Naive thymus-derived CD4-positive, alpha-beta T cell (primary cell): ENCODE results near the gene HEXA. TPM values are rescaled to one million over a fixed set of nuclear protein-coding genes. Genes with fewer than 3 reads are reported as not detected.

ENCODE experiments used
- ATAC-seq: fragments of 150-1000 bp; cut with Tn5 transposase; 2 replicates; pipeline ENCODE4 v1.10.0; 2021; ENCODE audit warnings: mild to moderate bottlenecking, moderate library complexity
- CTCF ChIA-PET: fragments of 350-600 bp; sonication (Branson Sonifier 250); formaldehyde crosslinking; loops from one replicate; lab custom pipeline; 2021; ENCODE audit warnings: antibody characterized with exemption; lab: Charles Lee
- POLR2A ChIA-PET: fragments of 350-600 bp; sonication (Branson Sonifier 250); formaldehyde crosslinking; loops from one replicate; lab custom pipeline; 2021; ENCODE audit warnings: antibody characterized with exemption, inconsistent platforms; lab: Charles Lee
- DNase-seq, 9 donors: peaks; one replicate each; pipeline versions ENCODE4 v3.0.0 to v3.0.0-alpha.2; 2020 to 2022; ENCODE audit warnings: mixed read lengths in 1 of 9
- H3K27ac ChIP-seq: one replicate; pipeline ENCODE4 v1.7.0; 2013; ENCODE audit warnings: mild to moderate bottlenecking, low read depth, low read length, moderate library complexity
- H3K27me3 ChIP-seq, 2 donors: one replicate each; pipeline ENCODE4 v1.7.0; 2013; ENCODE audit warnings: low read length in 2 of 2, mild to moderate bottlenecking in 2 of 2, moderate library complexity in 2 of 2; ENCODE audit not compliant: control insufficient read depth in 2 of 2, insufficient read depth in 2 of 2
- H3K36me3 ChIP-seq, 3 experiments: 1 replicate in 2 of 3; 2 replicates in 1 of 3; pipeline ENCODE4 v1.7.0; 2013; ENCODE audit warnings: low read length in 3 of 3, mild to moderate bottlenecking in 3 of 3, moderate library complexity in 1 of 3; ENCODE audit not compliant: insufficient read depth in 3 of 3, control insufficient read depth in 2 of 3
- H3K4me1 ChIP-seq, 2 donors: one replicate each; pipeline ENCODE4 v1.7.0; 2013; ENCODE audit warnings: low read length in 2 of 2, mild to moderate bottlenecking in 2 of 2, moderate library complexity in 1 of 2; ENCODE audit not compliant: control insufficient read depth in 2 of 2, insufficient read depth in 2 of 2
- H3K4me3 ChIP-seq: 2 replicates; pipeline ENCODE4 v1.7.0; 2013; ENCODE audit warnings: mild to moderate bottlenecking, low read length
- H3K9me3 ChIP-seq, 3 experiments: 1 replicate in 2 of 3; 2 replicates in 1 of 3; pipeline ENCODE4 v1.7.0; 2013; ENCODE audit warnings: low read length in 3 of 3; ENCODE audit not compliant: control insufficient read depth in 2 of 3
- H3K27ac Mint-ChIP-seq, 9 donors: one replicate each; pipeline ENCODE4 v1.8.0; 2020 to 2022; ENCODE audit warnings: mixed read lengths in 9 of 9, mild to moderate bottlenecking in 8 of 9, moderate library complexity in 5 of 9, inconsistent platforms in 2 of 9
- H3K27me3 Mint-ChIP-seq, 5 donors: one replicate each; pipeline ENCODE4 v1.8.0; 2021 to 2022; ENCODE audit warnings: mixed read lengths in 5 of 5, mild to moderate bottlenecking in 1 of 5
- H3K36me3 Mint-ChIP-seq, 5 donors: one replicate each; pipeline ENCODE4 v1.8.0; 2020 to 2022; ENCODE audit warnings: mixed read lengths in 5 of 5, mild to moderate bottlenecking in 3 of 5, inconsistent platforms in 1 of 5
- H3K4me1 Mint-ChIP-seq, 7 donors: one replicate each; pipeline ENCODE4 v1.8.0; 2020 to 2022; ENCODE audit warnings: mixed read lengths in 7 of 7, mild to moderate bottlenecking in 3 of 7, inconsistent platforms in 1 of 7
- H3K4me3 Mint-ChIP-seq, 10 donors: one replicate each; pipeline ENCODE4 v1.8.0; 2020 to 2022; ENCODE audit warnings: mild to moderate bottlenecking in 10 of 10, mixed read lengths in 10 of 10, moderate library complexity in 6 of 10, inconsistent platforms in 2 of 10
- H3K9me3 Mint-ChIP-seq, 11 donors: one replicate each; pipeline ENCODE4 v1.8.0; 2020 to 2022; ENCODE audit warnings: mixed read lengths in 11 of 11, mild to moderate bottlenecking in 4 of 11, inconsistent platforms in 1 of 11, moderate library complexity in 1 of 11
- intact Hi-C, 2 donors: fragments of 100-400 bp; cut with micrococcal nuclease; formaldehyde crosslinking; loops; one replicate each; pipeline ENCODE4 v1.15.1; 2023
- polyA plus RNA-seq, 2 donors: library from polyadenylated mRNA; unstranded; fragments of 300-500 nt; fragmentation: Illumina TruSeq; gene quantifications; one replicate each; pipeline ENCODE4 v1.2.3, GENCODE V29; 2021
- total RNA-seq, 6 experiments: library from RNA in 5 of 6; stranded (reverse) in 5 of 6; gene quantifications; 1 replicate in 5 of 6; 2 replicates in 1 of 6; pipeline ENCODE4 v1.2.3 and lab custom pipeline; 2021 to 2026

HEXA gene
- total and polyA plus RNA-seq, 7 experiments from 2014 or later = 60.3 to 101 (median 88.0) TPM

DNA sequence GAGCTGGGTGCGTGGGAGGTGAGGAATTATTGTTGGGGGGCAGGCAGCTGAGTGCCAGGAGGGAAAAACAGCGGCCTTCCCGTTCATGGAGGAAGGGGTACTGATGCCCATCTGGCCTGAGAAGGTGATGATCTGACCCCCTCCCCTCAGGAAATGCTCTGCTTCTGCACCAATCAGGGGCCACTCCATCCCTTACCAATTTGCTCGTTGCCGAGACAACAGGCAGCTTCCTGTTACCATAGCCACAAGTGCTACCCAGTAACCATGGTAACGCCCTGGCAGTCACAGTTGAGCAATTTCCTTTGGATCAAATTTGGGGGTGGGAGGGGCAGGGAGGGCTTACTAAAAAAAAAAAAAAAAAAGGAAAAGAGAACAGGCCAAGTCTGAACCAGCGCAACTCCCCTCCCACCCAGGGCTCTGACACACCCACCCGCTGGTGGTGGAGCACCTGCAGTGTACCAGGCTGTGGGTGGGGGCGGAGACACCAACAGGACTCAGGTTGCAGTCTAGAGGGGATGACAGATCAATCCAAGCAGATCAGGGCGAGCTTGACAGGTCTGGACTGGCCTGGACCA is 69.5 kb downstream of the HEXA start:
- CTCF ChIA-PET = no interaction called here

DNA sequence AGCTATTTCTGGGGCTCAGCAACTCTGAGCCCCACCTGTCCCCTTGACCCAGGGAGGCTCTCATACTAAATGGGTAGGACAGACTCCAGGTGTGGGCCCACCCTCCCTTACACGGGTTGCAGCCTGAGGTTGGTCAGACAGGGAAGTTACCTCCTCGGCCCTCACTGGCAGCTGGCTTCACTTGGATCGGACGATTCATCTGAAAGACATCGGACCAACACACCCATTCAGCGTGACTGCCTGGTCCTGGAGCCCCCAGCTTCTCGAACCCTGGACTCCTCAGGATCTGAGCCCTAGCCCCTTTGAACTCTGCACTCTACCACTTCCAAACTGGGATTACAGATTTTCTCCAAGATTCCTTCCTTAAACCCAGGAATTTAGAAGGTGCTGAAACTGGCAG is 71.2 kb downstream of the HEXA start:
- H3K9me3 Mint-ChIP-seq = peaks cover 0 to 1% (median 0%) of the 10 kb centered on the region in 11 donors
- intact Hi-C loops = no loop called here
- Histone ChIP-seq H3K9me3 (no peaks in the 10 kb centered on the region), H3K36me3 (no peaks in the 10 kb centered on the region), H3K4me1 (peaks cover 0 to 3% of the 10 kb centered on the region in 2 donors), H3K27ac (no peak overlapping the region), H3K4me3 (no peak overlapping the region), H3K27me3 (no peaks in the 10 kb centered on the region)
- H3K4me1 Mint-ChIP-seq = peaks cover 0 to 12% (median 5%) of the 10 kb centered on the region in 7 donors
- POLR2A ChIA-PET = no interaction called here
- no peak overlapping the region for H3K4me3 Mint-ChIP-seq
- no peak for DNase-seq
- H3K27me3 Mint-ChIP-seq = no peaks in the 10 kb centered on the region
- peak overlapping the region in 1 of 9 donors; percentile 38 for H3K27ac Mint-ChIP-seq
- CTCF ChIA-PET = interaction anchor here (0.9 kb wide), 1 partner anchor 8 kb away, joined by 4 read pairs; no protein-coding TSS in a partner anchor
- no peak for ATAC-seq
- H3K36me3 Mint-ChIP-seq = peaks cover 0 to 13% (median 0%) of the 10 kb centered on the region in 5 donors

More for the DNA sequence above, 69.5 kb downstream of the HEXA start:
- Mint-ChIP-seq H3K36me3 (peaks cover 0 to 13% (median 0%) of the 10 kb centered on the region in 5 donors), H3K27ac (peak overlapping the region in 5 of 9 donors; percentile 28 to 47 (median 45)), H3K4me1 (peaks cover 0 to 12% (median 5%) of the 10 kb centered on the region in 7 donors), H3K4me3 (no peak overlapping the region), H3K27me3 (no peaks in the 10 kb centered on the region), H3K9me3 (peaks cover 0 to 1% (median 0%) of the 10 kb centered on the region in 11 donors)
- Histone ChIP-seq H3K4me1 (peaks cover 0 to 3% of the 10 kb centered on the region in 2 donors), H3K27ac (no peak overlapping the region), H3K27me3 (no peaks in the 10 kb centered on the region), H3K36me3 (no peaks in the 10 kb centered on the region), H3K4me3 (no peak overlapping the region), H3K9me3 (no peaks in the 10 kb centered on the region)
- peak in 7 of 9 donors; percentile 31 to 71 (median 64) for DNase-seq
- peak; percentile 79 for ATAC-seq
- intact Hi-C loops = loop anchor here in 1 of 2 donors (1.0 kb wide), 1 partner anchor 34 kb away; the partner anchor contains the start of gene PARP6
- POLR2A ChIA-PET = interaction anchor here (0.5 kb wide), 1 partner anchor 19 kb away, joined by 3 read pairs; no protein-coding TSS in a partner anchor

DNA sequence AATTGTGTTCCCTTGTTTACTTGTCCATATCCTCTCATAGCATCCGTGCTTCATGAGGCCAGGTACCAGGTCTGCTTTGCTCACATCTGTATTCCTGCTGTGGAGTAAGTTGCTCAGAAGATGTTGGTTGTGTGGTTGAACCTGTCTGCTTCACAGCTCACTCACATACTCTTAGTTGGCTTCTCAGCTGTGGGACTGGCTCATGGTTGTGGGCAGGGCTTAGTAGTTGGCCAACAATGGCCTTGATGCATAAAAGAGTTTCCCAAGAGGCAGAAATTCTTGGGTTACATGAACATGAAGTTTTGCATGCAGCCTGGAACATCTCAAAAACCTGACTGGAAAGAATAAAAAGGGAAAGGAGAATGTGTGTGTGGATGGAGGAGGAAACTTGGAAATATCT is 72.9 kb downstream of the HEXA start:
- no peak overlapping the region for H3K27ac Mint-ChIP-seq
- DNase-seq (no peak), ATAC-seq (no peak)
- Histone ChIP-seq H3K4me3 (no peak overlapping the region), H3K4me1 (peaks cover 0 to 3% of the 10 kb centered on the region in 2 donors), H3K27me3 (no peaks in the 10 kb centered on the region), H3K9me3 (no peaks in the 10 kb centered on the region), H3K27ac (no peak overlapping the region), H3K36me3 (no peaks in the 10 kb centered on the region)
- H3K36me3 Mint-ChIP-seq = peaks cover 0 to 7% (median 0%) of the 10 kb centered on the region in 5 donors
- intact Hi-C loops = no loop called here
- peaks cover 0 to 12% (median 5%) of the 10 kb centered on the region in 7 donors for H3K4me1 Mint-ChIP-seq
- no peaks in the 10 kb centered on the region for H3K27me3 Mint-ChIP-seq
- ChIA-PET CTCF (no interaction called here), POLR2A (no interaction called here)
- H3K4me3 Mint-ChIP-seq = no peak overlapping the region
- H3K9me3 Mint-ChIP-seq = peaks cover 0 to 1% (median 0%) of the 10 kb centered on the region in 11 donors

Other genes with a start within 250 kb of the HEXA start
- not detected for gene GRAMD2A, start 178.2 kb downstream of the HEXA start, total RNA-seq
- not detected for gene GRAMD2A, start 178.2 kb downstream of the HEXA start, polyA plus RNA-seq
- gene PKM, start 144.8 kb downstream of the HEXA start, total RNA-seq = 1,000 to 10,000 TPM in 1 of 5 experiments, 100 to 1,000 TPM in 4; 237 to 1,627 (median 329) TPM
- gene PKM, start 144.8 kb downstream of the HEXA start, polyA plus RNA-seq = 100 to 1,000 TPM; 422 to 485 TPM
- gene PARP6, start 103.5 kb downstream of the HEXA start, total RNA-seq = 100 to 1,000 TPM in 4 of 5 experiments, 10 to 100 TPM in 1; 75.8 to 129 (median 127) TPM
- 10 to 100 TPM; 19.7 to 41.6 TPM for gene PARP6, start 103.5 kb downstream of the HEXA start, polyA plus RNA-seq
- 1 to 10 TPM; 1.2 to 5.7 (median 3.8) TPM for gene CELF6, start 55.9 kb downstream of the HEXA start, total RNA-seq
- under 1 TPM; 0.10 to 0.59 TPM for gene CELF6, start 55.9 kb downstream of the HEXA start, polyA plus RNA-seq
- not detected for gene TMEM202, start 22.3 kb upstream of the HEXA start, total RNA-seq
- not detected for gene TMEM202, start 22.3 kb upstream of the HEXA start, polyA plus RNA-seq
- 100 to 1,000 TPM; 128 to 191 (median 181) TPM for gene ARIH1, start 98.3 kb upstream of the HEXA start, total RNA-seq
- gene ARIH1, start 98.3 kb upstream of the HEXA start, polyA plus RNA-seq = 10 to 100 TPM; 20.1 to 23.3 TPM